Spleen (tissue), 7 donors: ENCODE data around the gene EEIG1.

Source experiments
- CTCF ChIP-seq, 11 experiments: fragments of 200-600 bp in 7 of 11; fragments of 450-650 bp in 4 of 11; sonication (generic) in 4 of 11; IDR thresholded peaks in 8 of 11; conservative IDR thresholded peaks in 3 of 11; 1 replicate in 7 of 11; 2 replicates in 4 of 11; pipeline versions ENCODE4 v1.4.0 to v1.8.0; 2016 to 2021; ENCODE audit warnings: antibody characterized with exemption in 11 of 11, inconsistent platforms in 4 of 11, mild to moderate bottlenecking in 1 of 11
- POLR2AphosphoS5 ChIP-seq, 3 donors: sonication (generic); formaldehyde crosslinking; IDR thresholded peaks; one replicate each; pipeline ENCODE4 v1.5.1; 2017; ENCODE audit warnings: antibody characterized with exemption in 3 of 3
- donor health status: DM: no; HTN: no; CAD: no; lungs with moderate emphysema.
- donor health status: DM: no; HTN: no; CAD: no.
- donor health status: DM: no; HTN: no; CAD: no.

GRCh38 chr9:127945338-127945737 is 35.5 kb downstream of the EEIG1 start:
- TF ChIP-seq CTCF (IDR thresholded peaks at IDR 0.05 in 8 of 11, conservative IDR thresholded peaks at IDR 0.05 in 3 of 11) (no peak), POLR2AphosphoS5 (IDR thresholded peaks at IDR 0.05) (peak in 1 of 3 donors; percentile 42)
